Endothelial cell of umbilical vein (primary cell): ENCODE results near the gene MAMSTR. TPM values are rescaled to one million over a fixed set of nuclear protein-coding genes. Genes with fewer than 3 reads are reported as not detected.

Experiments used
- BruUV-seq: library from RNA; stranded (reverse); fragments of 400-500 nt; replicated peaks from 2 replicates; lab custom pipeline; 2021; lab: Mats Ljungman, UMichigan
- CTCF ChIA-PET: fragments of 300-600, 350-600 bp; sonication (Branson Sonifier 250); formaldehyde crosslinking; loops from one replicate; lab custom pipeline; 2021; ENCODE audit warnings: antibody characterized with exemption, inconsistent platforms; lab: Charles Lee
- POLR2A ChIA-PET: fragments of 300-600, 350-600 bp; sonication (Branson Sonifier 250); formaldehyde crosslinking; loops from one replicate; lab custom pipeline; 2021; ENCODE audit warnings: antibody characterized with exemption, inconsistent platforms; lab: Charles Lee
- DNase-seq: peaks from one replicate; pipeline ENCODE4 v3.0.0-alpha.2; 2011; ENCODE audit warnings: low read depth, low spot score
- FAIRE-seq: peaks from 2 replicates; lab custom pipeline; 2011; peaks lifted over from hg19 to GRCh38; lab: Jason Lieb, UNC
- H2AFZ ChIP-seq: 2 replicates; pipeline ENCODE4 v1.6.0; 2012; ENCODE audit warnings: low read depth, low read length, control low read depth, inconsistent platforms
- H3K27ac ChIP-seq: 2 replicates; pipeline ENCODE4 v1.5.1; 2011; ENCODE audit warnings: low read depth, mild to moderate bottlenecking, control low read depth, low read length, moderate library complexity; ENCODE audit not compliant: insufficient read depth
- H3K27me3 ChIP-seq, 2 experiments: 2 replicates each; pipeline versions ENCODE4 v1.6.0 to v1.6.1; 2011; ENCODE audit warnings: low read length in 2 of 2, mixed read lengths in 1 of 2; ENCODE audit not compliant: control insufficient read depth in 2 of 2, insufficient read depth in 2 of 2
- H3K36me3 ChIP-seq, 2 experiments: 2 replicates in 1 of 2; 3 replicates in 1 of 2; pipeline ENCODE4 v1.5.1; 2011; ENCODE audit warnings: low read length in 2 of 2, mild to moderate bottlenecking in 1 of 2, moderate library complexity in 1 of 2; ENCODE audit not compliant: control insufficient read depth in 2 of 2, insufficient read depth in 2 of 2; ENCODE audit errors: extremely low read depth in 1 of 2
- H3K4me1 ChIP-seq: 3 replicates; pipeline ENCODE4 v1.5.1; 2011; ENCODE audit warnings: mild to moderate bottlenecking, low read length; ENCODE audit not compliant: control insufficient read depth, insufficient read depth; ENCODE audit errors: extremely low read depth
- H3K4me2 ChIP-seq: 2 replicates; pipeline ENCODE4 v1.6.1; 2011; ENCODE audit warnings: low read length, control low read depth, mixed read lengths; ENCODE audit not compliant: insufficient read depth
- H3K4me3 ChIP-seq, 3 experiments: fragments of 200-600 bp in 1 of 3; sonication (generic), shearing (Covaris generic) in 1 of 3; replicated peaks in 1 of 3; 2 replicates each; pipeline ENCODE4 v1.5.1; 2011 to 2016; ENCODE audit warnings: control low read depth in 3 of 3, low read length in 3 of 3, mild to moderate bottlenecking in 2 of 3, inconsistent platforms in 1 of 3, low read depth in 1 of 3, moderate library complexity in 1 of 3; ENCODE audit not compliant: insufficient read depth in 1 of 3
- H3K79me2 ChIP-seq: 2 replicates; pipeline ENCODE4 v1.6.0; 2012; ENCODE audit warnings: low read length, inconsistent platforms; ENCODE audit not compliant: control insufficient read depth, insufficient read depth
- H3K9ac ChIP-seq: replicated peaks from 2 replicates; pipeline ENCODE3; 2011; ENCODE audit warnings: low read length, control low read depth; ENCODE audit not compliant: insufficient read depth; ENCODE audit errors: extremely low read depth
- H3K9me1 ChIP-seq: replicated peaks from 3 replicates; pipeline ENCODE4 v1.6.0; 2011; ENCODE audit warnings: mild to moderate bottlenecking, low read length; ENCODE audit not compliant: control insufficient read depth, insufficient read depth; ENCODE audit errors: extremely low read depth
- H3K9me3 ChIP-seq: replicated peaks from 2 replicates; pipeline ENCODE4 v1.5.1; 2012; ENCODE audit warnings: low read length, inconsistent platforms; ENCODE audit not compliant: control insufficient read depth, insufficient read depth
- H4K20me1 ChIP-seq: replicated peaks from 2 replicates; pipeline ENCODE3; 2011; ENCODE audit warnings: mild to moderate bottlenecking, low read length; ENCODE audit not compliant: control insufficient read depth, insufficient read depth; ENCODE audit errors: extremely low read depth
- CTCF ChIP-seq, 2 donors: IDR thresholded peaks; 1 replicate in 1 of 2; 2 replicates in 1 of 2; pipeline ENCODE4 v1.5.1; 2011; ENCODE audit warnings: low read length in 2 of 2, mild to moderate bottlenecking in 2 of 2, moderate library complexity in 2 of 2, control low read depth in 1 of 2, inconsistent platforms in 1 of 2, low read depth in 1 of 2; ENCODE audit not compliant: insufficient read depth in 1 of 2; ENCODE audit errors: extremely low read depth in 1 of 2
- EZH2 ChIP-seq: IDR thresholded peaks from 2 replicates; pipeline ENCODE4 v1.6.1; 2012; ENCODE audit warnings: borderline replicate concordance, low read depth, mild to moderate bottlenecking, moderate library complexity, low read length, inconsistent platforms; ENCODE audit not compliant: severe bottlenecking
- FOS ChIP-seq: IDR thresholded peaks from 2 replicates; pipeline ENCODE4 v1.6.1; 2011; ENCODE audit warnings: mild to moderate bottlenecking, low read length, moderate library complexity, borderline replicate concordance; ENCODE audit not compliant: insufficient read depth
- GATA2 ChIP-seq: IDR thresholded peaks from 2 replicates; pipeline ENCODE4 v1.7.0; 2011; ENCODE audit warnings: low read depth, mild to moderate bottlenecking, moderate library complexity, mixed read lengths, low read length; ENCODE audit not compliant: insufficient read length, insufficient read depth
- JUN ChIP-seq: IDR thresholded peaks from 2 replicates; pipeline ENCODE4 v1.6.1; 2011; ENCODE audit warnings: borderline replicate concordance, low read depth; ENCODE audit not compliant: insufficient read length, insufficient read depth
- MAX ChIP-seq: IDR thresholded peaks from 2 replicates; pipeline ENCODE4 v1.6.1; 2011; ENCODE audit not compliant: insufficient read depth, insufficient read length
- MYC ChIP-seq: IDR thresholded peaks from one replicate; pipeline ENCODE4 v1.6.1; 2011; ENCODE audit warnings: mild to moderate bottlenecking, low read depth, low read length
- POLR2A ChIP-seq: IDR thresholded peaks from 2 replicates; pipeline ENCODE4 v1.6.1; 2012; ENCODE audit warnings: low read depth, mild to moderate bottlenecking, control low read depth, low read length
- POLR2AphosphoS5 ChIP-seq: IDR thresholded peaks from 2 replicates; pipeline ENCODE4 v1.6.1; 2012; ENCODE audit warnings: low read depth, mild to moderate bottlenecking, control low read depth, low read length, moderate library complexity; ENCODE audit not compliant: insufficient read depth
- dilution Hi-C: fragments of 300-500 bp; cut with MboI; formaldehyde crosslinking; loops from one replicate; pipeline ENCODE4 v1.15.0; 2019; ENCODE audit warnings: low sequenced_read_pairs; ENCODE audit not compliant: extremely low pct_ligation_motif_present
- intact Hi-C: fragments of 100-400 bp; cut with micrococcal nuclease; formaldehyde crosslinking; loops from one replicate; pipeline ENCODE4 v1.10.0; 2022
- polyA plus RNA-seq, 4 experiments: library from polyadenylated mRNA; depleted of rRNA in 3 of 4; stranded (reverse) in 3 of 4; unstranded in 1 of 4; fragments of >200 nt; gene quantifications; 2 replicates each; pipeline versions ENCODE4 v1.2.1 to v1.2.3, GENCODE V29; 2011 to 2012; ENCODE audit warnings: missing spikeins in 1 of 4
- total RNA-seq: library from RNA; stranded (reverse); gene quantifications from 2 replicates; pipeline ENCODE4 v1.2.3, GENCODE V29; 2021

Gene MAMSTR
- total and polyA plus RNA-seq, 2 donors (not counting 3 experiments of a cell fraction or from before 2014, with no cell fraction given): 0.57 to 0.84 TPM

- POLR2A ChIA-PET: interaction anchor here (0.5 kb wide), 1 partner anchor 175 kb away, joined by 3 read pairs; no protein-coding TSS in a partner anchor
- dilution Hi-C loops: no loop called here
- Histone ChIP-seq H3K36me3 (no peaks in the 10 kb centered on the region), H3K4me1 (no peaks in the 10 kb centered on the region), H3K79me2 (no peaks in the 10 kb centered on the region), H3K4me3 (no peak overlapping the region), H3K9ac (no peak overlapping the region), H3K4me2 (no peak overlapping the region), H3K9me3 (no peaks in the 10 kb centered on the region), H3K9me1 (no peaks in the 10 kb centered on the region), H3K27me3 (no peaks in the 10 kb centered on the region), H2AFZ (no peak overlapping the region), H4K20me1 (no peaks in the 10 kb centered on the region), H3K27ac (no peak overlapping the region)
- TF ChIP-seq CTCF (IDR thresholded peaks at IDR 0.05; ENCODE audit: extremely low read depth in 1 of 2, insufficient read depth in 1 of 2, low read depth in 1 of 2, low read length in 2 of 2) (no peak), POLR2A (no peak), POLR2AphosphoS5 (no peak), JUN (no peak), MAX (no peak), GATA2 (no peak), EZH2 (no peak), FOS (no peak), MYC (no peak)
- intact Hi-C loops: no loop called here
- no peak for FAIRE-seq
- no TSS peak for BruUV-seq
- no peak for DNase-seq
- CTCF ChIA-PET: no interaction called here
Observed at GRCh38 chr19:48669903-48670668, 49.4 kb downstream of the MAMSTR start.
